Liver (tissue), 9 donors: ENCODE results near the gene SNAP47. TPM values are rescaled to one million over a fixed set of nuclear protein-coding genes. Genes with fewer than 3 reads are reported as not detected.

Experiments
- DNase-seq: peaks from one replicate; pipeline ENCODE4 v3.0.0-alpha.2; 2017; ENCODE audit warnings: low spot score
- H3K27ac ChIP-seq, 2 donors: one replicate each; pipeline ENCODE4 v1.7.0; 2013; ENCODE audit warnings: inconsistent platforms in 2 of 2, low read length in 2 of 2, control low read depth in 1 of 2, low read depth in 1 of 2, mild to moderate bottlenecking in 1 of 2
- H3K27me3 ChIP-seq, 4 donors: one replicate each; pipeline versions ENCODE4 v1.6.1 to v1.7.0; 2013; ENCODE audit warnings: low read length in 3 of 4, inconsistent platforms in 1 of 4, mild to moderate bottlenecking in 1 of 4, moderate library complexity in 1 of 4; ENCODE audit not compliant: control insufficient read depth in 4 of 4, insufficient read depth in 4 of 4
- H3K36me3 ChIP-seq, 4 donors: one replicate each; pipeline versions ENCODE4 v1.6.1 to v1.7.0; 2013; ENCODE audit warnings: low read length in 3 of 4, mild to moderate bottlenecking in 3 of 4, low read depth in 1 of 4, moderate library complexity in 1 of 4; ENCODE audit not compliant: control insufficient read depth in 4 of 4, insufficient read depth in 3 of 4
- H3K4me1 ChIP-seq, 4 donors: one replicate each; pipeline versions ENCODE4 v1.6.1 to v1.7.0; 2013; ENCODE audit warnings: low read length in 3 of 4, mild to moderate bottlenecking in 3 of 4, moderate library complexity in 1 of 4; ENCODE audit not compliant: control insufficient read depth in 4 of 4, insufficient read depth in 4 of 4
- H3K4me3 ChIP-seq, 3 donors: one replicate each; pipeline versions ENCODE4 v1.6.1 to v1.7.0; 2013; ENCODE audit warnings: low read length in 3 of 3, control low read depth in 1 of 3, low read depth in 1 of 3, mild to moderate bottlenecking in 1 of 3
- H3K9ac ChIP-seq, 2 donors: one replicate each; pipeline ENCODE4 v1.7.0; 2013; ENCODE audit warnings: low read length in 2 of 2, mild to moderate bottlenecking in 2 of 2, moderate library complexity in 2 of 2, control low read depth in 1 of 2, low read depth in 1 of 2
- H3K9me3 ChIP-seq, 4 donors: one replicate each; pipeline versions ENCODE4 v1.6.1 to v1.7.0; 2013; ENCODE audit warnings: low read length in 3 of 4; ENCODE audit not compliant: control insufficient read depth in 4 of 4
- EGR1 ChIP-seq, 2 donors: IDR thresholded peaks; 2 replicates each; pipeline ENCODE4 v1.6.1; 2016 to 2018; ENCODE audit warnings: antibody characterized with exemption in 2 of 2, low read depth in 2 of 2
- FOXA1 ChIP-seq: IDR thresholded peaks from 2 replicates; pipeline ENCODE4 v1.6.1; 2016; ENCODE audit warnings: antibody characterized with exemption
- FOXA2 ChIP-seq: IDR thresholded peaks from 2 replicates; pipeline ENCODE4 v1.6.1; 2016; ENCODE audit warnings: antibody characterized with exemption
- GABPA ChIP-seq, 2 donors: IDR thresholded peaks in 1 of 2; conservative IDR thresholded peaks in 1 of 2; 2 replicates each; pipeline ENCODE4 v1.6.1; 2016; ENCODE audit warnings: antibody characterized with exemption in 2 of 2, mild to moderate bottlenecking in 1 of 2, moderate library complexity in 1 of 2
- HNF4G ChIP-seq: IDR thresholded peaks from 2 replicates; pipeline ENCODE4 v1.6.1; 2016; ENCODE audit warnings: antibody characterized with exemption
- JUND ChIP-seq, 2 donors: IDR thresholded peaks; 2 replicates each; pipeline ENCODE4 v1.6.1; 2016; ENCODE audit warnings: antibody characterized with exemption in 2 of 2
- NR2F2 ChIP-seq: IDR thresholded peaks from 2 replicates; pipeline ENCODE4 v1.6.1; 2016; ENCODE audit warnings: antibody characterized with exemption
- RAD21 ChIP-seq, 2 donors: IDR thresholded peaks; 2 replicates each; pipeline ENCODE4 v1.6.1; 2016; ENCODE audit warnings: antibody characterized with exemption in 2 of 2, mild to moderate bottlenecking in 2 of 2
- REST ChIP-seq: IDR thresholded peaks from 2 replicates; pipeline ENCODE4 v1.6.1; 2016; ENCODE audit warnings: antibody characterized with exemption, mild to moderate bottlenecking
- RXRA ChIP-seq, 2 donors: IDR thresholded peaks; 2 replicates each; pipeline ENCODE4 v1.6.1; 2017 to 2018; ENCODE audit warnings: antibody characterized with exemption in 2 of 2, mild to moderate bottlenecking in 1 of 2
- SP1 ChIP-seq: IDR thresholded peaks from 2 replicates; pipeline ENCODE4 v1.6.1; 2018; ENCODE audit warnings: antibody characterized with exemption, mild to moderate bottlenecking
- TAF1 ChIP-seq: conservative IDR thresholded peaks from 2 replicates; pipeline ENCODE4 v1.6.1; 2016; ENCODE audit warnings: antibody characterized with exemption, mild to moderate bottlenecking
- YY1 ChIP-seq: IDR thresholded peaks from 2 replicates; pipeline ENCODE4 v1.6.1; 2016; ENCODE audit warnings: antibody characterized with exemption, mild to moderate bottlenecking
- WGBS: extraction: QIAGEN DNeasy Blood & Tissue Kit; methylation state at CpG from one replicate; pipeline ENCODE4 v1.1.7; 2013; 5-methylcytosine and 5-hydroxymethylcytosine counted together
- polyA plus RNA-seq, 2 donors: library from polyadenylated mRNA; stranded (reverse) in 1 of 2; unstranded in 1 of 2; fragments of 200-250 nt in 1 of 2; fragments of >200 nt in 1 of 2; fragmentation: Nextera tagmentation in 1 of 2; extraction: Ambion mirVana in 1 of 2; gene quantifications; one replicate each; pipeline versions ENCODE4 v1.2.1 to v1.2.3, GENCODE V29; 2013 to 2015
- total RNA-seq, 2 donors: library from RNA; depleted of rRNA; stranded (reverse); fragments of >200 nt; gene quantifications; one replicate each; pipeline ENCODE4 v1.2.3, GENCODE V29; 2014
- TF ChIP-seq, protein P1 (sequence below): IDR thresholded peaks from 2 replicates; pipeline ENCODE4 v1.6.1; 2016; ENCODE audit warnings: antibody characterized with exemption
- TF ChIP-seq, protein P2 (sequence below): fragments of 150-350 bp; IDR thresholded peaks from 2 replicates; pipeline ENCODE4 v1.5.1; 2017; ENCODE audit warnings: improper control_type of control experiment, low read depth, low read length; ENCODE audit not compliant: missing input control
- TF ChIP-seq, protein P3 (sequence below): IDR thresholded peaks from 2 replicates; pipeline ENCODE4 v1.6.1; 2016; ENCODE audit warnings: antibody characterized with exemption
- donor health status: healthy.
- donor health status: healthy.
- donor health status: healthy.
- donor health status: healthy.
- donor health status: healthy.

The SNAP47 gene
- total and polyA plus RNA-seq, 4 donors: 15.3 to 23.3 (median 16.3) TPM

- no peak for TF ChIP-seq REST
- TF ChIP-seq EGR1 (IDR thresholded peaks at IDR 0.05; ENCODE audit: low read depth in 2 of 2): no peak
- TF ChIP-seq, protein P1, sequence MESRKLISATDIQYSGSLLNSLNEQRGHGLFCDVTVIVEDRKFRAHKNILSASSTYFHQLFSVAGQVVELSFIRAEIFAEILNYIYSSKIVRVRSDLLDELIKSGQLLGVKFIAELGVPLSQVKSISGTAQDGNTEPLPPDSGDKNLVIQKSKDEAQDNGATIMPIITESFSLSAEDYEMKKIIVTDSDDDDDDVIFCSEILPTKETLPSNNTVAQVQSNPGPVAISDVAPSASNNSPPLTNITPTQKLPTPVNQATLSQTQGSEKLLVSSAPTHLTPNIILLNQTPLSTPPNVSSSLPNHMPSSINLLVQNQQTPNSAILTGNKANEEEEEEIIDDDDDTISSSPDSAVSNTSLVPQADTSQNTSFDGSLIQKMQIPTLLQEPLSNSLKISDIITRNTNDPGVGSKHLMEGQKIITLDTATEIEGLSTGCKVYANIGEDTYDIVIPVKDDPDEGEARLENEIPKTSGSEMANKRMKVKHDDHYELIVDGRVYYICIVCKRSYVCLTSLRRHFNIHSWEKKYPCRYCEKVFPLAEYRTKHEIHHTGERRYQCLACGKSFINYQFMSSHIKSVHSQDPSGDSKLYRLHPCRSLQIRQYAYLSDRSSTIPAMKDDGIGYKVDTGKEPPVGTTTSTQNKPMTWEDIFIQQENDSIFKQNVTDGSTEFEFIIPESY: no peak
- no peak for TF ChIP-seq RXRA (IDR thresholded peaks at IDR 0.05)
- no peak for TF ChIP-seq GABPA (IDR thresholded peaks at IDR 0.05 in 1 of 2, conservative IDR thresholded peaks at IDR 0.05 in 1 of 2)
- TF ChIP-seq FOXA2: no peak
- TF ChIP-seq TAF1: no peak
Measured at GRCh38 chr1:227794817-227795192, 59.6 kb downstream of the SNAP47 start (continued).

DNA sequence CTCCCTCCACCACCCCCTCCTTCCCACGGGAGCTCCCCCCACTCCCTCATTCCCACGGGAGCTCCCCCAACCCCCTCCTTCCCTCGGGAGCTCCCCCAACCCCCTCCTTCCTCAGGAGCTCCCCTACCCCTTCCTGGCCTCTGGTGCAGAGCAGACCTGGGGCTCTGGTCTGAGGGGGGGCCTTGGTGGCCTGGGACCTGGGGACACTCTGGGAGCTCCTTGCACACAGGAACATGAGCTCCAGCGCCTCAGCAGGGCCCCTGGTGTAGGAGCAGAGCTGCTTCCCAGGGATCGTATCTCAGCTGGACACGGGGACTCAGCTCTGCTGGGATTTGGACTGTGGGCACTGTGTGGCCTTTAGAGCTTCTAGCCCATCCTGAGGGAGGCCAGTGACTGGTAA, 60.5 kb downstream of the SNAP47 start:
- H3K27me3 ChIP-seq: peaks cover 0 to 2% (median 0%) of the 10 kb centered on the region in 4 donors
- no peaks in the 10 kb centered on the region for H3K9me3 ChIP-seq
- H3K36me3 ChIP-seq: no peaks in the 10 kb centered on the region
- 54% methylated on average over 6 of the region's 6 CpGs for WGBS
- H3K4me3 ChIP-seq: no peak overlapping the region
- TF ChIP-seq NR2F2: no peak
- TF ChIP-seq, protein P1: no peak
- no peak for TF ChIP-seq RXRA (IDR thresholded peaks at IDR 0.05)
- TF ChIP-seq TAF1: no peak
- TF ChIP-seq FOXA1: no peak
- TF ChIP-seq GABPA (IDR thresholded peaks at IDR 0.05 in 1 of 2, conservative IDR thresholded peaks at IDR 0.05 in 1 of 2): no peak
- no peak for TF ChIP-seq HNF4G
- TF ChIP-seq REST: no peak
- TF ChIP-seq, protein P2, sequence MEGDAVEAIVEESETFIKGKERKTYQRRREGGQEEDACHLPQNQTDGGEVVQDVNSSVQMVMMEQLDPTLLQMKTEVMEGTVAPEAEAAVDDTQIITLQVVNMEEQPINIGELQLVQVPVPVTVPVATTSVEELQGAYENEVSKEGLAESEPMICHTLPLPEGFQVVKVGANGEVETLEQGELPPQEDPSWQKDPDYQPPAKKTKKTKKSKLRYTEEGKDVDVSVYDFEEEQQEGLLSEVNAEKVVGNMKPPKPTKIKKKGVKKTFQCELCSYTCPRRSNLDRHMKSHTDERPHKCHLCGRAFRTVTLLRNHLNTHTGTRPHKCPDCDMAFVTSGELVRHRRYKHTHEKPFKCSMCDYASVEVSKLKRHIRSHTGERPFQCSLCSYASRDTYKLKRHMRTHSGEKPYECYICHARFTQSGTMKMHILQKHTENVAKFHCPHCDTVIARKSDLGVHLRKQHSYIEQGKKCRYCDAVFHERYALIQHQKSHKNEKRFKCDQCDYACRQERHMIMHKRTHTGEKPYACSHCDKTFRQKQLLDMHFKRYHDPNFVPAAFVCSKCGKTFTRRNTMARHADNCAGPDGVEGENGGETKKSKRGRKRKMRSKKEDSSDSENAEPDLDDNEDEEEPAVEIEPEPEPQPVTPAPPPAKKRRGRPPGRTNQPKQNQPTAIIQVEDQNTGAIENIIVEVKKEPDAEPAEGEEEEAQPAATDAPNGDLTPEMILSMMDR: no peak
- TF ChIP-seq YY1: no peak
- no peak for TF ChIP-seq EGR1 (IDR thresholded peaks at IDR 0.05; ENCODE audit: low read depth in 2 of 2)
- TF ChIP-seq JUND (IDR thresholded peaks at IDR 0.05): no peak
- no peak for TF ChIP-seq FOXA2
- no peak for TF ChIP-seq SP1
- no peak for TF ChIP-seq RAD21 (IDR thresholded peaks at IDR 0.05)
- TF ChIP-seq, protein P3, sequence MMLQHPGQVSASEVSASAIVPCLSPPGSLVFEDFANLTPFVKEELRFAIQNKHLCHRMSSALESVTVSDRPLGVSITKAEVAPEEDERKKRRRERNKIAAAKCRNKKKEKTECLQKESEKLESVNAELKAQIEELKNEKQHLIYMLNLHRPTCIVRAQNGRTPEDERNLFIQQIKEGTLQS: no peak
- H3K4me1 ChIP-seq: no peaks in the 10 kb centered on the region
- H3K27ac ChIP-seq: no peak overlapping the region
- no peak for DNase-seq
- H3K9ac ChIP-seq: no peak overlapping the region
